HepG2 (cell line): ENCODE data around the gene MTFR1L. TPM values are rescaled to one million over a fixed set of nuclear protein-coding genes. Genes with fewer than 3 reads are reported as not detected.

ENCODE experiments used
- ADNP ChIP-seq: sonication (generic); formaldehyde crosslinking; IDR thresholded peaks from 2 replicates; pipeline ENCODE4 v1.4.0; 2020; ENCODE audit warnings: missing genetic modification reagents
- ATAD3A ChIP-seq: sonication (generic); formaldehyde crosslinking; IDR thresholded peaks from 2 replicates; pipeline ENCODE4 v1.4.0; 2020; ENCODE audit warnings: missing genetic modification reagents
- PLSCR1 ChIP-seq: sonication (generic); formaldehyde crosslinking; IDR thresholded peaks from 2 replicates; pipeline ENCODE4 v1.5.0; 2020; ENCODE audit warnings: missing genetic modification reagents, mild to moderate bottlenecking, borderline replicate concordance
- SALL1 ChIP-seq: sonication (generic); formaldehyde crosslinking; IDR thresholded peaks from 2 replicates; pipeline ENCODE4 v1.8.0; 2022; ENCODE audit warnings: mild to moderate bottlenecking, missing genetic modification reagents
- SOX13 ChIP-seq, 3 experiments: fragments of 450-650 bp in 1 of 3; sonication (generic) in 1 of 3; formaldehyde crosslinking in 1 of 3; IDR thresholded peaks in 2 of 3; conservative IDR thresholded peaks in 1 of 3; 2 replicates each; pipeline versions ENCODE4 v1.5.0 to v1.6.1; 2016 to 2020; ENCODE audit warnings: antibody characterized with exemption in 1 of 3, mild to moderate bottlenecking in 1 of 3, missing compliant biosample characterization in 1 of 3, missing genetic modification reagents in 1 of 3, moderate library complexity in 1 of 3
- SP140L ChIP-seq: sonication (generic); formaldehyde crosslinking; IDR thresholded peaks from 2 replicates; pipeline ENCODE4 v1.4.0; 2020; ENCODE audit warnings: missing genetic modification reagents, borderline replicate concordance
- THAP9 ChIP-seq: sonication (generic); formaldehyde crosslinking; IDR thresholded peaks from 2 replicates; pipeline ENCODE4; 2020; ENCODE audit warnings: missing genetic modification reagents, mild to moderate bottlenecking, borderline replicate concordance
- THYN1 ChIP-seq: sonication (generic); formaldehyde crosslinking; IDR thresholded peaks from 2 replicates; pipeline ENCODE4 v1.8.1; 2023; ENCODE audit warnings: low read depth, mild to moderate bottlenecking, moderate library complexity, missing genetic modification reagents, borderline replicate concordance
- ZMAT3 ChIP-seq: sonication (generic); formaldehyde crosslinking; conservative IDR thresholded peaks from 2 replicates; pipeline ENCODE4 v1.7.0; 2021; ENCODE audit warnings: missing genetic modification reagents
- ZNF878 ChIP-seq: sonication (generic); formaldehyde crosslinking; IDR thresholded peaks from 2 replicates; pipeline ENCODE4 v1.8.1; 2023; ENCODE audit warnings: mild to moderate bottlenecking, missing genetic modification reagents, moderate library complexity
- polyA plus RNA-seq, 8 experiments: library from polyadenylated mRNA; depleted of rRNA in 3 of 8; stranded (reverse) in 7 of 8; unstranded in 1 of 8; fragments of >200 nt; fragmentation: Illumina TruSeq in 4 of 8; extraction: Trizol in 4 of 8; gene quantifications; 2 replicates each; pipeline versions ENCODE4 v1.2.1 to v1.2.3, GENCODE V29; 2011 to 2016; ENCODE audit warnings: low read depth in 4 of 8, missing spikeins in 1 of 8, mixed read lengths in 1 of 8; ENCODE audit not compliant: insufficient read depth in 1 of 8
- total RNA-seq, 5 experiments: library from RNA; depleted of rRNA; stranded (reverse); fragments of >200 nt; fragmentation: Illumina TruSeq; extraction: Trizol; gene quantifications; 2 replicates each; pipeline ENCODE4 v1.2.3, GENCODE V29; 2016; ENCODE audit warnings: low read depth in 1 of 5

Gene MTFR1L
- total and polyA plus RNA-seq, 2 of the 13 experiments (the other 11 are each of a cell fraction or from before 2014, with no cell fraction given): 38.0 to 55.7 TPM

DNA sequence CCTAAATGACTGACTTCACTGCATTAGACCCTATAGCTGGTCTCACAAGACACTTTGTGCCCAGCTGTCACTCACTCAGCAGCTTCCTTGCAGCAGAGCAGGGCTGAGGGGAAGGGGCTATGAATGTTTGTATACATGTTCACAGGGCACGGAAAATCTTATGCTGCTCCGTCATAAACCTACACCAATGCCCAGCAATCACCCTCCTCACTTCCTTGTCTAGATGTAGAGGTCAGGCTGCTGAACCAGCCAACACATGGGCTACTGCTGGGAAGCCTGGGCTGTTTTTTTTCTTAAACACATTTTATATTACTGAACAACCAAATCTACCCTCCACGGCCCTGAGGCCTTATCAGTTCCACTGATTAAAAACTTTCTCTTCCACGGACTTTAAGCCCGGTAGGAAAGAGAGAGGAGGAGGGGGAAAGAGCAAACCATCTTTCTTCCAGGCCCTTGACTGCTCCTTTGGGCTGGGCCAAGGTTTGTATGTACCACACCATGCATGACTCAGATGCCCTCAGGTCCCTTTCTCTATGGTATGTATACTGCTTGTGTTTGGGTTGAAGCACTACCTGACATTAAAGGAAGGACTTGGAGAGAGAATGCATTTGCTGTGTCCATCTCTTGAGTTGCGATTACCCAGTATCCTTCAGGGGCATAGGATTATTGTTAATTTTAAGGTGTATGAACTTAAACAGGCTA is 12.7 kb downstream of the MTFR1L start (continued):
- TF ChIP-seq ZMAT3 (CRISPR knock-in tag): no peak
- no peak for TF ChIP-seq THYN1 (CRISPR knock-in tag)
- TF ChIP-seq ZNF878 (CRISPR knock-in tag): no peak
- no peak for TF ChIP-seq SALL1 (CRISPR knock-in tag)
- no peak for TF ChIP-seq ATAD3A (CRISPR knock-in tag)
- no peak for TF ChIP-seq SP140L
- no peak for TF ChIP-seq SOX13 (IDR thresholded peaks at IDR 0.05)
- no peak for TF ChIP-seq SOX13 (CRISPR knock-in tag; conservative IDR thresholded peaks at IDR 0.05 in 1 of 2, IDR thresholded peaks at IDR 0.05 in 1 of 2)
- TF ChIP-seq PLSCR1 (CRISPR knock-in tag): no peak
- TF ChIP-seq ADNP (CRISPR knock-in tag): no peak
- no peak for TF ChIP-seq THAP9 (CRISPR knock-in tag)
